NT2/D1 (cell line): ENCODE data around the gene JRKL.
A peak's percentile ranks its signal among the peaks of the same experiment; 100 is the strongest.

Experiments
- DNase-seq: peaks from one replicate; pipeline ENCODE4 v3.0.0-alpha.2; 2011; ENCODE audit warnings: low read depth, low spot score
- H3K27me3 ChIP-seq: 2 replicates; pipeline ENCODE4 v1.6.0; 2011; ENCODE audit warnings: mild to moderate bottlenecking; ENCODE audit not compliant: insufficient read length, insufficient read depth
- H3K36me3 ChIP-seq: 2 replicates; pipeline ENCODE4 v1.6.1; 2011; ENCODE audit warnings: mild to moderate bottlenecking, low read length, mixed read lengths; ENCODE audit not compliant: insufficient read depth, insufficient read length
- H3K4me1 ChIP-seq: 2 replicates; pipeline ENCODE4 v1.5.1; 2011; ENCODE audit not compliant: insufficient read depth, insufficient read length
- H3K4me3 ChIP-seq: 2 replicates; pipeline ENCODE4 v1.5.1; 2011; ENCODE audit warnings: low read depth; ENCODE audit not compliant: insufficient read length
- H3K9ac ChIP-seq: 2 replicates; pipeline ENCODE4 v1.6.0; 2011; ENCODE audit warnings: low read depth; ENCODE audit not compliant: insufficient read length
- H3K9me3 ChIP-seq: 2 replicates; pipeline ENCODE4 v1.5.1; 2011; ENCODE audit warnings: mild to moderate bottlenecking, low read length; ENCODE audit not compliant: insufficient read depth
- SUZ12 ChIP-seq: IDR thresholded peaks from 2 replicates; pipeline ENCODE4 v1.6.1; 2011; ENCODE audit not compliant: insufficient read length, insufficient read depth; ENCODE audit errors: extremely low read depth
- YY1 ChIP-seq: IDR thresholded peaks from 2 replicates; pipeline ENCODE4 v1.6.1; 2011; ENCODE audit not compliant: insufficient read length, insufficient read depth
- ZNF274 ChIP-seq: IDR thresholded peaks from 2 replicates; pipeline ENCODE4 v1.6.1; 2011; ENCODE audit warnings: mild to moderate bottlenecking, low read depth, low read length

The JRKL gene

GRCh38 chr11:96384156-96384555 lies 5.7 kb upstream of the JRKL start:
- Histone ChIP-seq H3K27me3 (no peaks in the 10 kb centered on the region), H3K9ac (no peak overlapping the region), H3K4me3 (no peak overlapping the region), H3K36me3 (peaks cover 20% of the 10 kb centered on the region), H3K9me3 (no peaks in the 10 kb centered on the region), H3K4me1 (no peaks in the 10 kb centered on the region)
- TF ChIP-seq YY1 = no peak
- TF ChIP-seq ZNF274 = no peak
- TF ChIP-seq SUZ12 = no peak
- DNase-seq = no peak

- Histone ChIP-seq H3K9ac (no peak overlapping the region), H3K27me3 (no peaks in the 10 kb centered on the region), H3K4me1 (no peaks in the 10 kb centered on the region), H3K36me3 (peaks cover 20% of the 10 kb centered on the region), H3K4me3 (no peak overlapping the region), H3K9me3 (peaks cover under 1% of the 10 kb centered on the region; the same call in 1 of the 2 replicates)
- TF ChIP-seq SUZ12 (no peak), ZNF274 (no peak), YY1 (no peak)
- no peak for DNase-seq
Observed at GRCh38 chr11:96385187-96385586, 4.6 kb upstream of the JRKL start.

GRCh38 chr11:96388891-96389719 lies 708 bp upstream of the JRKL start:
- Histone ChIP-seq H3K9me3 (peaks cover 37% of the 10 kb centered on the region), H3K27me3 (no peaks in the 10 kb centered on the region), H3K36me3 (peaks cover 18% of the 10 kb centered on the region), H3K4me3 (peak overlapping the region; percentile 68), H3K9ac (peak overlapping the region; percentile 58), H3K4me1 (no peaks in the 10 kb centered on the region)
- DNase-seq = no peak
- TF ChIP-seq YY1 (no peak), ZNF274 (no peak), SUZ12 (no peak)

- Histone ChIP-seq H3K36me3 (peaks cover 13% of the 10 kb centered on the region), H3K9ac (peak overlapping the region; percentile 70), H3K4me1 (no peaks in the 10 kb centered on the region), H3K27me3 (no peaks in the 10 kb centered on the region), H3K4me3 (peak overlapping the region; percentile 68), H3K9me3 (peaks cover 37% of the 10 kb centered on the region)
- DNase-seq = no peak
- TF ChIP-seq YY1 (no peak), SUZ12 (no peak), ZNF274 (no peak)
Observed at GRCh38 chr11:96390488-96390792, 627 bp downstream of the JRKL start.

GRCh38 chr11:96391698-96392307 lies 2.0 kb downstream of the JRKL start:
- no peak overlapping the region for H3K9ac ChIP-seq
- H3K27me3 ChIP-seq = no peaks in the 10 kb centered on the region
- H3K4me3 ChIP-seq = no peak overlapping the region
- no peak for DNase-seq
- H3K36me3 ChIP-seq = peaks cover 11% of the 10 kb centered on the region
- peaks cover 37% of the 10 kb centered on the region for H3K9me3 ChIP-seq
- TF ChIP-seq ZNF274 (no peak), YY1 (no peak), SUZ12 (no peak)
- H3K4me1 ChIP-seq = no peaks in the 10 kb centered on the region

GRCh38 chr11:96393753-96394348 lies 4.0 kb downstream of the JRKL start:
- TF ChIP-seq SUZ12 = no peak
- no peak for TF ChIP-seq ZNF274
- TF ChIP-seq YY1 = no peak
- Histone ChIP-seq H3K27me3 (no peaks in the 10 kb centered on the region), H3K9me3 (peaks cover 37% of the 10 kb centered on the region), H3K36me3 (peaks cover 11% of the 10 kb centered on the region), H3K9ac (no peak overlapping the region), H3K4me3 (no peak overlapping the region), H3K4me1 (no peaks in the 10 kb centered on the region)
- DNase-seq = no peak

- DNase-seq = no peak
- peaks cover 11% of the 10 kb centered on the region for H3K36me3 ChIP-seq
- no peaks in the 10 kb centered on the region for H3K4me1 ChIP-seq
- H3K4me3 ChIP-seq = no peak overlapping the region
- no peaks in the 10 kb centered on the region for H3K27me3 ChIP-seq
- H3K9me3 ChIP-seq = peaks cover 37% of the 10 kb centered on the region
- no peak for TF ChIP-seq SUZ12
- H3K9ac ChIP-seq = no peak overlapping the region
Observed at GRCh38 chr11:96394773-96395172, 5.0 kb downstream of the JRKL start.
